GM12891 (cell line): ENCODE results near the gene ZNF365.

ENCODE experiments used
- PAX5 ChIP-seq: IDR thresholded peaks from 2 replicates; pipeline ENCODE4 v1.6.1; 2011; ENCODE audit warnings: low read length, moderate library complexity, mild to moderate bottlenecking; ENCODE audit not compliant: insufficient read depth, severe bottlenecking
- POLR2A ChIP-seq: IDR thresholded peaks from 2 replicates; pipeline ENCODE4 v1.6.1; 2011; ENCODE audit warnings: low read depth, low read length, control low read depth
- POLR2AphosphoS5 ChIP-seq: IDR thresholded peaks from 2 replicates; pipeline ENCODE4 v1.6.1; 2011; ENCODE audit warnings: low read depth, low read length, control low read depth

DNA sequence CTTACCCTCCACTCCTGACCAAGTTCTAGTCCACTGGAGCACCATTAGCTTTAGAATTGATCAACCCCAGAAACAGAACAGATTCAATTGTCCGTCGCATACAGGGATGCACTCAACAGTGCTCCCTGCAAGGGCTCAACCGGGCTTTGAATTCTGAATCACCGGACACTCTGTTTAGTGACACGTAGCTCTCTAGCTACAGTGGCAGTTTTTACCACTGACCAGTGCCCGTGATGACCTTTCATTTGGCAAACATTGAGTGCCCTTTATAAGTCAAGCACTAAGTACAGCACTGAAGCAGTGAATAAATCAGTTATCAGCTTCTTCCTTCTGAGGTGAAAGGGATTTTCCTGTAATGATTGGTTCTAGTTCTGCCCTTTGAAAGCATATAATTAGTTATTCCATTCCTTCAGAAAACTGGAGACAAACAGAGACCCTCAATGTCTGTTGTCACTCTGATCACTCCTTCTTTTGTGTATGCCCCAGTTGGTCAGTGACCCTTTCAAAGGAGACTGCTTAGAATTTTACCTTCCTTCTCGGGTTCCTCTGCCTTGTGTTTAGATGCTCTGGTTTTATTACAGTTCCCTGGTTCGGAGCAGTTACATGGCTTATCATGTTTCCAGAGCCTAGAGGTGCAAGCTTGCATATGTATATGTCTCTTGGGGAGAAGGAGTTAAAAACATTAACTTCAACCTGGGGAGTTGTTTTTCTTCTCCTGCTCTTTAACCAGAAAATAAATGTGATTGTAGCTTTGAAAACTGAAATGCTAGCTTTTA is 68.9 kb downstream of the ZNF365 start:
- TF ChIP-seq PAX5 (no peak), POLR2AphosphoS5 (no peak), POLR2A (no peak)
